ENCODE measurements around the gene ARPC2. TPM values are rescaled to one million over a fixed set of nuclear protein-coding genes. Genes with fewer than 3 reads are reported as not detected.

ARPC2 gene
- polyA plus RNA-seq, 1 donor (not counting 4 experiments of a cell fraction or from before 2014, with no cell fraction given), result 1,121 TPM

GRCh38 chr2:218271487-218271797 is 54.5 kb downstream of the ARPC2 start:
- dilution Hi-C loops (cut with MboI; ENCODE audit: extremely low pct_ligation_motif_present, low sequenced_read_pairs), result no loop called here
- Histone ChIP-seq H4K20me1 (ENCODE audit: control insufficient read depth, extremely low read depth, insufficient read depth, low read length) (peaks cover 3% of the 10 kb centered on the region), H3K4me3 (ENCODE audit: control insufficient read depth in 2 of 3, extremely low read depth in 1 of 3, insufficient read depth in 2 of 3, low read depth in 1 of 3, low read length in 3 of 3) (peak overlapping the region; percentile 76 to 96 (median 93)), H2AFZ (ENCODE audit: control insufficient read depth, low read length) (no peak overlapping the region), H3K9me1 (ENCODE audit: control insufficient read depth, extremely low read depth, insufficient read depth, low read length) (peaks cover 2% of the 10 kb centered on the region), H3K27ac (ENCODE audit: control insufficient read depth, insufficient read depth, low read length) (peak overlapping the region; percentile 65), H3K79me2 (ENCODE audit: control insufficient read depth, insufficient read depth, low read length) (peaks cover 18% of the 10 kb centered on the region), H3K9me3 (ENCODE audit: control insufficient read depth, low read depth, low read length) (no peaks in the 10 kb centered on the region), H3K9ac (ENCODE audit: control insufficient read depth, extremely low read depth, insufficient read depth, low read length) (peak overlapping the region; percentile 80), H3K27me3 (ENCODE audit: control insufficient read depth, extremely low read depth, insufficient read depth, low read length) (no peaks in the 10 kb centered on the region), H3K36me3 (ENCODE audit: control insufficient read depth in 2 of 2, extremely low read depth in 1 of 2, insufficient read depth in 2 of 2, low read length in 2 of 2) (peaks cover 32 to 35% of the 10 kb centered on the region in 2 experiments), H3K4me2 (ENCODE audit: control insufficient read depth, extremely low read depth, insufficient read depth, low read depth, low read length) (peak overlapping the region; percentile 88), H3K4me1 (ENCODE audit: control insufficient read depth, extremely low read depth, insufficient read depth, low read length) (peaks cover 27% of the 10 kb centered on the region)
- TF ChIP-seq EZH2 (IDR thresholded peaks at IDR 0.05; ENCODE audit: low read length), result no peak
- no peak for TF ChIP-seq CTCF (optimal IDR thresholded peaks at IDR 0.05 in 1 of 3, IDR thresholded peaks at IDR 0.05 in 1 of 3, conservative IDR thresholded peaks at IDR 0.05 in 1 of 3; ENCODE audit: extremely low read depth in 1 of 3, insufficient read depth in 2 of 3, low read length in 3 of 3)
- DNase-seq (ENCODE audit: low read depth, low spot score), result no peak
- no peak for FAIRE-seq

- Histone ChIP-seq H3K79me2 (ENCODE audit: control insufficient read depth, insufficient read depth, low read length) (peaks cover 23% of the 10 kb centered on the region), H3K4me1 (ENCODE audit: control insufficient read depth, extremely low read depth, insufficient read depth, low read length) (peaks cover 27% of the 10 kb centered on the region), H3K4me3 (ENCODE audit: control insufficient read depth in 2 of 3, extremely low read depth in 1 of 3, insufficient read depth in 2 of 3, low read depth in 1 of 3, low read length in 3 of 3) (peak overlapping the region; percentile 76 to 96 (median 93)), H3K36me3 (ENCODE audit: control insufficient read depth in 2 of 2, extremely low read depth in 1 of 2, insufficient read depth in 2 of 2, low read length in 2 of 2) (peaks cover 34 to 35% of the 10 kb centered on the region in 2 experiments), H3K27ac (ENCODE audit: control insufficient read depth, insufficient read depth, low read length) (peak overlapping the region; percentile 65), H3K9ac (ENCODE audit: control insufficient read depth, extremely low read depth, insufficient read depth, low read length) (peak overlapping the region; percentile 80), H2AFZ (ENCODE audit: control insufficient read depth, low read length) (no peak overlapping the region), H4K20me1 (ENCODE audit: control insufficient read depth, extremely low read depth, insufficient read depth, low read length) (peaks cover 3% of the 10 kb centered on the region), H3K9me3 (ENCODE audit: control insufficient read depth, low read depth, low read length) (no peaks in the 10 kb centered on the region), H3K27me3 (ENCODE audit: control insufficient read depth, extremely low read depth, insufficient read depth, low read length) (no peaks in the 10 kb centered on the region), H3K4me2 (ENCODE audit: control insufficient read depth, extremely low read depth, insufficient read depth, low read depth, low read length) (peak overlapping the region; percentile 88), H3K9me1 (ENCODE audit: control insufficient read depth, extremely low read depth, insufficient read depth, low read length) (peaks cover 2% of the 10 kb centered on the region)
- dilution Hi-C loops (cut with MboI; ENCODE audit: extremely low pct_ligation_motif_present, low sequenced_read_pairs), result no loop called here
- FAIRE-seq (peak; percentile 29), DNase-seq (ENCODE audit: low read depth, low spot score) (no peak)
- TF ChIP-seq CTCF (optimal IDR thresholded peaks at IDR 0.05 in 1 of 3, IDR thresholded peaks at IDR 0.05 in 1 of 3, conservative IDR thresholded peaks at IDR 0.05 in 1 of 3; ENCODE audit: extremely low read depth in 1 of 3, insufficient read depth in 2 of 3, low read length in 3 of 3) (no peak), EZH2 (IDR thresholded peaks at IDR 0.05; ENCODE audit: low read length) (no peak)
Measured at GRCh38 chr2:218271865-218272530, 55.0 kb downstream of the ARPC2 start.

Data from keratinocyte (primary cell).